ENCODE results near the gene RHCG. TPM values are rescaled to one million over a fixed set of nuclear protein-coding genes. Genes with fewer than 3 reads are reported as not detected.

The RHCG gene
- total RNA-seq, 1 experiment from 2014 or later = not detected

GRCh38 chr15:89430530-89431341 lies 65.6 kb downstream of the RHCG start:
- Histone ChIP-seq H3K27ac (ENCODE audit: low read length) (no peak overlapping the region), H3K9me3 (ENCODE audit: low read length) (no peaks in the 10 kb centered on the region), H4K20me1 (ENCODE audit: insufficient read depth, low read depth, low read length) (no peaks in the 10 kb centered on the region), H2AFZ (ENCODE audit: low read length) (peak overlapping the region; percentile 59), H3K9ac (ENCODE audit: low read length) (peak overlapping the region; percentile 41), H3K36me3 (ENCODE audit: insufficient read depth, low read length) (no peaks in the 10 kb centered on the region), H3K4me3 (ENCODE audit: low read length) (peak overlapping the region; percentile 45; the same call in 1 of the 2 replicates), H3K9me2 (replicated peaks; ENCODE audit: insufficient read depth, low read length) (no peaks in the 10 kb centered on the region), H3K79me2 (ENCODE audit: low read length) (no peaks in the 10 kb centered on the region), H3K4me1 (ENCODE audit: low read length) (peaks cover 10% of the 10 kb centered on the region), H3K27me3 (ENCODE audit: low read length) (no peaks in the 10 kb centered on the region), H3K4me2 (ENCODE audit: low read depth, low read length, poor library complexity, severe bottlenecking) (peak overlapping the region; percentile 51)
- DNase-seq = peak; percentile 94

GRCh38 chr15:89429986-89430385 lies 66.4 kb downstream of the RHCG start:
- Histone ChIP-seq H3K9me3 (ENCODE audit: low read length) (no peaks in the 10 kb centered on the region), H3K36me3 (ENCODE audit: insufficient read depth, low read length) (no peaks in the 10 kb centered on the region), H2AFZ (ENCODE audit: low read length) (peak overlapping the region; percentile 59; the same call in 1 of the 2 replicates), H3K4me2 (ENCODE audit: low read depth, low read length, poor library complexity, severe bottlenecking) (peak overlapping the region; percentile 51), H3K27ac (ENCODE audit: low read length) (no peak overlapping the region), H3K27me3 (ENCODE audit: low read length) (no peaks in the 10 kb centered on the region), H3K4me1 (ENCODE audit: low read length) (peaks cover 10% of the 10 kb centered on the region), H3K9ac (ENCODE audit: low read length) (no peak overlapping the region), H4K20me1 (ENCODE audit: insufficient read depth, low read depth, low read length) (no peaks in the 10 kb centered on the region), H3K9me2 (replicated peaks; ENCODE audit: insufficient read depth, low read length) (no peaks in the 10 kb centered on the region), H3K4me3 (ENCODE audit: low read length) (0 out of 2 replicates have a peak overlapping the region, but pooled peaks have one; percentile 45), H3K79me2 (ENCODE audit: low read length) (no peaks in the 10 kb centered on the region)
- DNase-seq = no peak

GRCh38 chr15:89429023-89429422 lies 67.4 kb downstream of the RHCG start:
- no peaks in the 10 kb centered on the region for H4K20me1 ChIP-seq (ENCODE audit: insufficient read depth, low read depth, low read length)
- no peak overlapping the region for H3K4me2 ChIP-seq (ENCODE audit: low read depth, low read length, poor library complexity, severe bottlenecking)
- H3K27ac ChIP-seq (ENCODE audit: low read length) = no peak overlapping the region
- no peaks in the 10 kb centered on the region for H3K27me3 ChIP-seq (ENCODE audit: low read length)
- H3K79me2 ChIP-seq (ENCODE audit: low read length) = no peaks in the 10 kb centered on the region
- no peaks in the 10 kb centered on the region for H3K9me2 ChIP-seq (replicated peaks; ENCODE audit: insufficient read depth, low read length)
- no peak for DNase-seq
- no peaks in the 10 kb centered on the region for H3K9me3 ChIP-seq (ENCODE audit: low read length)
- H3K9ac ChIP-seq (ENCODE audit: low read length) = no peak overlapping the region
- H3K4me3 ChIP-seq (ENCODE audit: low read length) = no peak overlapping the region
- H3K4me1 ChIP-seq (ENCODE audit: low read length) = peaks cover 10% of the 10 kb centered on the region
- no peak overlapping the region for H2AFZ ChIP-seq (ENCODE audit: low read length)
- no peaks in the 10 kb centered on the region for H3K36me3 ChIP-seq (ENCODE audit: insufficient read depth, low read length)

GRCh38 chr15:89428246-89428645 lies 68.1 kb downstream of the RHCG start:
- H4K20me1 ChIP-seq (ENCODE audit: insufficient read depth, low read depth, low read length) = no peaks in the 10 kb centered on the region
- no peak overlapping the region for H3K27ac ChIP-seq (ENCODE audit: low read length)
- H3K4me3 ChIP-seq (ENCODE audit: low read length) = no peak overlapping the region
- no peaks in the 10 kb centered on the region for H3K9me3 ChIP-seq (ENCODE audit: low read length)
- no peaks in the 10 kb centered on the region for H3K79me2 ChIP-seq (ENCODE audit: low read length)
- no peak overlapping the region for H2AFZ ChIP-seq (ENCODE audit: low read length)
- H3K27me3 ChIP-seq (ENCODE audit: low read length) = no peaks in the 10 kb centered on the region
- H3K9me2 ChIP-seq (replicated peaks; ENCODE audit: insufficient read depth, low read length) = no peaks in the 10 kb centered on the region
- no peak overlapping the region for H3K9ac ChIP-seq (ENCODE audit: low read length)
- H3K36me3 ChIP-seq (ENCODE audit: insufficient read depth, low read length) = no peaks in the 10 kb centered on the region
- peaks cover 10% of the 10 kb centered on the region for H3K4me1 ChIP-seq (ENCODE audit: low read length)
- no peak overlapping the region for H3K4me2 ChIP-seq (ENCODE audit: low read depth, low read length, poor library complexity, severe bottlenecking)
- DNase-seq = no peak

GRCh38 chr15:89426500-89426899 lies 69.9 kb downstream of the RHCG start:
- H3K36me3 ChIP-seq (ENCODE audit: insufficient read depth, low read length) = no peaks in the 10 kb centered on the region
- no peak overlapping the region for H2AFZ ChIP-seq (ENCODE audit: low read length)
- no peaks in the 10 kb centered on the region for H3K27me3 ChIP-seq (ENCODE audit: low read length)
- H3K4me3 ChIP-seq (ENCODE audit: low read length) = no peak overlapping the region
- H3K4me1 ChIP-seq (ENCODE audit: low read length) = peaks cover 10% of the 10 kb centered on the region
- H3K9ac ChIP-seq (ENCODE audit: low read length) = no peak overlapping the region
- no peaks in the 10 kb centered on the region for H3K9me2 ChIP-seq (replicated peaks; ENCODE audit: insufficient read depth, low read length)
- H4K20me1 ChIP-seq (ENCODE audit: insufficient read depth, low read depth, low read length) = no peaks in the 10 kb centered on the region
- no peak overlapping the region for H3K27ac ChIP-seq (ENCODE audit: low read length)
- H3K9me3 ChIP-seq (ENCODE audit: low read length) = no peaks in the 10 kb centered on the region
- no peak overlapping the region for H3K4me2 ChIP-seq (ENCODE audit: low read depth, low read length, poor library complexity, severe bottlenecking)
- DNase-seq = no peak
- H3K79me2 ChIP-seq (ENCODE audit: low read length) = no peaks in the 10 kb centered on the region

GRCh38 chr15:89423981-89424380 lies 72.4 kb downstream of the RHCG start:
- no peak overlapping the region for H3K9ac ChIP-seq (ENCODE audit: low read length)
- H3K4me2 ChIP-seq (ENCODE audit: low read depth, low read length, poor library complexity, severe bottlenecking) = no peak overlapping the region
- H2AFZ ChIP-seq (ENCODE audit: low read length) = no peak overlapping the region
- no peaks in the 10 kb centered on the region for H3K9me2 ChIP-seq (replicated peaks; ENCODE audit: insufficient read depth, low read length)
- no peaks in the 10 kb centered on the region for H3K36me3 ChIP-seq (ENCODE audit: insufficient read depth, low read length)
- H3K27ac ChIP-seq (ENCODE audit: low read length) = no peak overlapping the region
- no peak overlapping the region for H3K4me3 ChIP-seq (ENCODE audit: low read length)
- H3K79me2 ChIP-seq (ENCODE audit: low read length) = no peaks in the 10 kb centered on the region
- H3K4me1 ChIP-seq (ENCODE audit: low read length) = no peaks in the 10 kb centered on the region
- no peaks in the 10 kb centered on the region for H3K9me3 ChIP-seq (ENCODE audit: low read length)
- H4K20me1 ChIP-seq (ENCODE audit: insufficient read depth, low read depth, low read length) = no peaks in the 10 kb centered on the region
- no peak for DNase-seq
- H3K27me3 ChIP-seq (ENCODE audit: low read length) = no peaks in the 10 kb centered on the region

Other genes starting within 250 kb of the RHCG start
- gene POLG, start 161.8 kb downstream of the RHCG start, total RNA-seq (2014; rRNA removed; shearing (Covaris generic); ENCODE audit: low replicate concordance) = 36.8 and 76.5 TPM in 2 replicates
- 5.1 and 5.5 TPM in 2 replicates for gene TICRR, start 78.9 kb upstream of the RHCG start, total RNA-seq (2014; rRNA removed; shearing (Covaris generic); ENCODE audit: low replicate concordance)
- gene KIF7, start 158.9 kb upstream of the RHCG start, total RNA-seq (2014; rRNA removed; shearing (Covaris generic); ENCODE audit: low replicate concordance) = not detected in 2 replicates
- gene PLIN1, start 182.8 kb upstream of the RHCG start, total RNA-seq (2014; rRNA removed; shearing (Covaris generic); ENCODE audit: low replicate concordance) = not detected in 2 replicates
- not detected in 2 replicates for gene PEX11A, start 194.2 kb upstream of the RHCG start, total RNA-seq (2014; rRNA removed; shearing (Covaris generic); ENCODE audit: low replicate concordance)
- not detected in 2 replicates for gene WDR93, start 194.2 kb upstream of the RHCG start, total RNA-seq (2014; rRNA removed; shearing (Covaris generic); ENCODE audit: low replicate concordance)

Measured in Karpas-422 (cell line).